CD14-positive monocyte (primary cell): Measurements from ENCODE around the gene KLHL17. TPM values are rescaled to one million over a fixed set of nuclear protein-coding genes. Genes with fewer than 3 reads are reported as not detected.
A peak's percentile ranks its signal among the peaks of the same experiment; 100 is the strongest.
"Not testable (repeated sequence)": the region's sequence is repeated elsewhere in the genome, so short reads cannot be mapped to it uniquely, and the experiment has no call there.

ENCODE experiments used
- DNase-seq, 3 donors: peaks; one replicate each; pipeline ENCODE4 v3.0.0-alpha.2; 2011 to 2022
- H2AFZ ChIP-seq: 2 replicates; pipeline ENCODE4 v1.6.0; 2012; ENCODE audit warnings: mild to moderate bottlenecking, low read depth, low read length, inconsistent platforms; ENCODE audit not compliant: insufficient read depth, poor library complexity, severe bottlenecking
- H3K27ac ChIP-seq, 2 donors: 1 replicate in 1 of 2; 2 replicates in 1 of 2; pipeline ENCODE4 v1.5.1; 2012 to 2013; ENCODE audit warnings: low read length in 2 of 2, control low read depth in 1 of 2, inconsistent platforms in 1 of 2, low read depth in 1 of 2, mild to moderate bottlenecking in 1 of 2
- H3K27me3 ChIP-seq, 2 donors: one replicate each; pipeline versions ENCODE4 v1.6.0 to v1.6.1; 2011 to 2013; ENCODE audit warnings: low read length in 2 of 2; ENCODE audit not compliant: control insufficient read depth in 2 of 2, insufficient read depth in 2 of 2
- H3K36me3 ChIP-seq, 2 donors: replicated peaks in 1 of 2; 1 replicate in 1 of 2; 2 replicates in 1 of 2; pipeline versions ENCODE4 v1.5.1 to v1.6.1; 2012 to 2013; ENCODE audit warnings: low read length in 2 of 2, control low read depth in 1 of 2, inconsistent platforms in 1 of 2, mild to moderate bottlenecking in 1 of 2; ENCODE audit not compliant: insufficient read depth in 2 of 2, control insufficient read depth in 1 of 2
- H3K4me1 ChIP-seq, 2 donors: 1 replicate in 1 of 2; 2 replicates in 1 of 2; pipeline versions ENCODE4 v1.5.1 to v1.6.1; 2012 to 2013; ENCODE audit warnings: low read length in 2 of 2, control low read depth in 1 of 2, inconsistent platforms in 1 of 2, mild to moderate bottlenecking in 1 of 2, moderate library complexity in 1 of 2; ENCODE audit not compliant: insufficient read depth in 2 of 2, control insufficient read depth in 1 of 2
- H3K4me2 ChIP-seq: replicated peaks from 2 replicates; pipeline ENCODE3; 2012; ENCODE audit warnings: low read length, moderate library complexity, mild to moderate bottlenecking; ENCODE audit not compliant: poor library complexity, severe bottlenecking; ENCODE audit errors: extremely low read depth
- H3K4me3 ChIP-seq, 3 experiments: fragments of 200-600 bp in 1 of 3; sonication (generic) in 1 of 3; replicated peaks in 1 of 3; 1 replicate in 2 of 3; 2 replicates in 1 of 3; pipeline ENCODE4 v1.5.1; 2011 to 2013; ENCODE audit warnings: low read length in 3 of 3, mild to moderate bottlenecking in 3 of 3, control low read depth in 2 of 3, low read depth in 2 of 3, inconsistent platforms in 1 of 3, moderate library complexity in 1 of 3
- H3K79me2 ChIP-seq: 2 replicates; pipeline ENCODE4 v1.6.0; 2012; ENCODE audit warnings: mild to moderate bottlenecking, control low read depth, inconsistent platforms, low read length, moderate library complexity; ENCODE audit not compliant: insufficient read depth
- H3K9ac ChIP-seq: 2 replicates; pipeline ENCODE4 v1.6.0; 2017; ENCODE audit warnings: low read length, mild to moderate bottlenecking; ENCODE audit not compliant: insufficient read depth, poor library complexity, severe bottlenecking
- H3K9me3 ChIP-seq, 2 donors: replicated peaks in 1 of 2; 1 replicate in 1 of 2; 2 replicates in 1 of 2; pipeline versions ENCODE4 v1.5.1 to v1.6.1; 2012 to 2013; ENCODE audit warnings: low read length in 2 of 2, control low read depth in 1 of 2; ENCODE audit not compliant: control insufficient read depth in 1 of 2, insufficient read depth in 1 of 2
- H4K20me1 ChIP-seq: 2 replicates; pipeline ENCODE4 v1.6.0; 2012; ENCODE audit warnings: mild to moderate bottlenecking, low read length, control low read depth, moderate library complexity; ENCODE audit not compliant: insufficient read depth
- H3K27ac Mint-ChIP-seq, 7 donors: one replicate each; pipeline ENCODE4 v1.8.0; 2020; ENCODE audit warnings: mild to moderate bottlenecking in 7 of 7, mixed read lengths in 7 of 7, moderate library complexity in 6 of 7, inconsistent platforms in 2 of 7
- H3K27me3 Mint-ChIP-seq, 3 donors: one replicate each; pipeline ENCODE4 v1.8.0; 2021 to 2022; ENCODE audit warnings: low read depth in 3 of 3, mild to moderate bottlenecking in 3 of 3, mixed read lengths in 3 of 3, moderate library complexity in 3 of 3, inconsistent platforms in 1 of 3
- H3K36me3 Mint-ChIP-seq, 2 donors: one replicate each; pipeline ENCODE4 v1.8.0; 2020; ENCODE audit warnings: mixed read lengths in 2 of 2, inconsistent platforms in 1 of 2, mild to moderate bottlenecking in 1 of 2
- H3K4me1 Mint-ChIP-seq: one replicate; pipeline ENCODE4 v1.8.0; 2020; ENCODE audit warnings: mild to moderate bottlenecking, mixed read lengths
- H3K4me3 Mint-ChIP-seq, 2 donors: one replicate each; pipeline ENCODE4 v1.8.0; 2020; ENCODE audit warnings: mild to moderate bottlenecking in 2 of 2, mixed read lengths in 2 of 2, moderate library complexity in 1 of 2
- H3K9me3 Mint-ChIP-seq, 7 donors: one replicate each; pipeline ENCODE4 v1.8.0; 2020 to 2022; ENCODE audit warnings: mixed read lengths in 7 of 7, mild to moderate bottlenecking in 6 of 7, moderate library complexity in 6 of 7, inconsistent platforms in 2 of 7
- WGBS: methylation state at CpG from one replicate; pipeline ENCODE4 v1.1.5; 2013; ENCODE audit warnings: missing lambda C conversion rate; ENCODE audit not compliant: insufficient coverage; 5-methylcytosine and 5-hydroxymethylcytosine counted together
- intact Hi-C, 2 donors: fragments of 100-400 bp; cut with micrococcal nuclease; formaldehyde crosslinking; loops; one replicate each; pipeline versions ENCODE4 v1.15.0 to v1.15.1; 2023
- polyA plus RNA-seq, 3 donors: library from polyadenylated mRNA; depleted of rRNA in 1 of 3; unstranded in 2 of 3; stranded (reverse) in 1 of 3; fragments of 300-500 nt in 2 of 3; fragments of >200 nt in 1 of 3; fragmentation: Illumina TruSeq in 2 of 3; gene quantifications; 1 replicate in 2 of 3; 2 replicates in 1 of 3; pipeline ENCODE4 v1.2.3, GENCODE V29; 2012 to 2021
- TF ChIP-seq, protein P1 (sequence below): fragments of 200-600 bp; IDR thresholded peaks from one replicate; pipeline ENCODE4 v1.8.0; 2022; ENCODE audit warnings: antibody characterized with exemption, mild to moderate bottlenecking

KLHL17 gene
- polyA plus RNA-seq, 3 donors: 0.31 to 48.1 (median 0.71) TPM

DNA sequence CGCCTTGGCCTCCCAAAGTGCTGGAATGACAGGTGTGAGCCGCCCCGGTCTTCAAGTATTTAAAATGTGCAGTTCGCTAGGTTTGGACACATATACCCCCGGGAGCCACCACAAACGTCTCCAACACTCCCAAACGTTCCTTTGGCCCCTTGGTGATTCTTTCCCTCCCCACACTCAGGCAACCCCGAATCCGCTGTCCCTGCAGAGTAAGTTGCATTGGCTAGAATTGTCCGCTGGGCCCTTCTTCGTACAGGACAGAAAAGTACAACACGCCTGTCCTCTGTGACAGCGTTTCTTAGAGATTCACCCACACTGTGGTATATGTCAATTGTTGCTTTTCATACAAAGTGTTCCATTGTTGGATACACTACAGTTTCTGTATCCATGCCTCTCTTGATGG is 24.7 kb downstream of the KLHL17 start:
- H3K27ac ChIP-seq: no peak overlapping the region
- no peak overlapping the region for H3K4me3 ChIP-seq
- no peak overlapping the region for H2AFZ ChIP-seq
- H3K27me3 ChIP-seq: peaks cover 0 to 20% of the 10 kb centered on the region in 2 donors
- H3K36me3 ChIP-seq: no peaks in the 10 kb centered on the region
- no peaks in the 10 kb centered on the region for H3K79me2 ChIP-seq
- Mint-ChIP-seq H3K27me3 (peaks cover 46 to 70% (median 55%) of the 10 kb centered on the region in 3 donors), H3K36me3 (no peaks in the 10 kb centered on the region), H3K4me3 (peak overlapping the region in 1 of 2 donors; percentile 26), H3K27ac (peak overlapping the region in 1 of 7 donors; percentile 62), H3K9me3 (peaks cover 0 to 9% (median 6%) of the 10 kb centered on the region in 7 donors), H3K4me1 (no peaks in the 10 kb centered on the region)
- WGBS: 96% methylated on average over 4 of the region's 13 CpGs
- no peak for DNase-seq
- TF ChIP-seq, protein P1, sequence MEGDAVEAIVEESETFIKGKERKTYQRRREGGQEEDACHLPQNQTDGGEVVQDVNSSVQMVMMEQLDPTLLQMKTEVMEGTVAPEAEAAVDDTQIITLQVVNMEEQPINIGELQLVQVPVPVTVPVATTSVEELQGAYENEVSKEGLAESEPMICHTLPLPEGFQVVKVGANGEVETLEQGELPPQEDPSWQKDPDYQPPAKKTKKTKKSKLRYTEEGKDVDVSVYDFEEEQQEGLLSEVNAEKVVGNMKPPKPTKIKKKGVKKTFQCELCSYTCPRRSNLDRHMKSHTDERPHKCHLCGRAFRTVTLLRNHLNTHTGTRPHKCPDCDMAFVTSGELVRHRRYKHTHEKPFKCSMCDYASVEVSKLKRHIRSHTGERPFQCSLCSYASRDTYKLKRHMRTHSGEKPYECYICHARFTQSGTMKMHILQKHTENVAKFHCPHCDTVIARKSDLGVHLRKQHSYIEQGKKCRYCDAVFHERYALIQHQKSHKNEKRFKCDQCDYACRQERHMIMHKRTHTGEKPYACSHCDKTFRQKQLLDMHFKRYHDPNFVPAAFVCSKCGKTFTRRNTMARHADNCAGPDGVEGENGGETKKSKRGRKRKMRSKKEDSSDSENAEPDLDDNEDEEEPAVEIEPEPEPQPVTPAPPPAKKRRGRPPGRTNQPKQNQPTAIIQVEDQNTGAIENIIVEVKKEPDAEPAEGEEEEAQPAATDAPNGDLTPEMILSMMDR: no peak
- H3K9ac ChIP-seq: no peak overlapping the region
- intact Hi-C loops: loop anchor here in 1 of 2 donors (10.0 kb wide), 1 partner anchor 80 kb away; no protein-coding TSS in a partner anchor
- H3K4me2 ChIP-seq: no peak overlapping the region
- H4K20me1 ChIP-seq: no peaks in the 10 kb centered on the region
- H3K4me1 ChIP-seq: no peaks in the 10 kb centered on the region
- H3K9me3 ChIP-seq: no peaks in the 10 kb centered on the region

DNA sequence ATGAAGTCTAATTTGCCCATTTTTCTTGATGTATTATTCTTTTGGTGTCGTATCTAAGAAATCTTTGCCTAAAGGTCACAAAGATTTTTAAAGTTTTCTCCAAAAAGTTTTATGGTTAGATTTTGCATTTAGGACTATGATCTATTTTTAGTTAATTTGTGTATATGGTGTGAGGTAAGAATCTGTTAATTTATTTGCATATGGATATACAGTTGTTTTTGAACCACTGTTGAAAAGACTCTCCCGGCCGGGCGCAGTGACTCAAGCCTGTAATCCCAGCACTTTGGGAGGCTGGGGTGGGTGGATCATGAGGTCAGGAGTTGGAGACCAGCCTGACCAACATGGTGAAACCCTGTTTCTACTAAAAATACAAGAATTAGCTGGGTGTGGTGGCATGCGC is 27.7 kb downstream of the KLHL17 start:
- Mint-ChIP-seq H3K9me3 (peaks cover 14 to 32% (median 23%) of the 10 kb centered on the region in 7 donors), H3K4me3 (peak overlapping the region in 1 of 2 donors; percentile 43), H3K27me3 (peaks cover 53 to 77% (median 58%) of the 10 kb centered on the region in 3 donors)
- H3K4me1 ChIP-seq, H3K27ac ChIP-seq, H3K4me1 Mint-ChIP-seq, H3K79me2 ChIP-seq, H3K9ac ChIP-seq, H3K36me3 ChIP-seq, H3K36me3 Mint-ChIP-seq, H3K27ac Mint-ChIP-seq, H4K20me1 ChIP-seq, H3K4me2 ChIP-seq, H3K4me3 ChIP-seq, H2AFZ ChIP-seq, DNase-seq: not testable (repeated sequence)
- Histone ChIP-seq H3K9me3 (peaks cover 10 to 14% of the 10 kb centered on the region in 2 donors), H3K27me3 (peaks cover 0 to 20% of the 10 kb centered on the region in 2 donors)
- intact Hi-C loops: loop anchor here in 1 of 2 donors (10.0 kb wide), 1 partner anchor 77 kb away; no protein-coding TSS in a partner anchor
- WGBS: no CpG with 5 or more reads among the region's 5 CpGs

DNA sequence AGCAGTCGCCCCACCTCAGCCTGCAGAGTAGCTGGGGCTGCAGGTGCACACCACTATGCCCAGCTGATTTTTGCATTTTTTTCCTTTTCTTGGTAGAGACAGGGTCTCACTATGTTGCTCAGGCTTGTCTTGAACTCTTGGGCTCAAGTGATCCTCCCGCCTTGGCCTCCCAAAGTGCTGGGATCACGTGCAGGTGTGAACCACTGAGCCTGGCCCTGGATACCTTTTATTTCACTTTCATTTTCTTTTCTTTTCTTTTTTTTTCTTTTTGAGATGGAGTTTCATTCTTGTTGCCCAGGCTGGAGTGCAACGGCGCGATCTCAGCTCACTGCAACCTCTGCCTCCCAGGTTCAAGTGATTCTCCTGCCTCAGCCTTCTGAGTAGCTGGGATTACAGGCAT is 30.9 kb downstream of the KLHL17 start:
- Histone ChIP-seq H3K9me3 (peaks cover 13 to 22% of the 10 kb centered on the region in 2 donors), H3K27me3 (peaks cover 0 to 31% of the 10 kb centered on the region in 2 donors)
- H3K4me3 ChIP-seq, intact Hi-C loops, H3K4me2 ChIP-seq, H3K27ac ChIP-seq, H3K79me2 ChIP-seq, H3K36me3 ChIP-seq, H3K4me1 ChIP-seq, H3K4me1 Mint-ChIP-seq, H2AFZ ChIP-seq, H3K9ac ChIP-seq, H3K27ac Mint-ChIP-seq, H3K36me3 Mint-ChIP-seq, H4K20me1 ChIP-seq, DNase-seq: not testable (repeated sequence)
- WGBS: 100% methylated on average over 1 of the region's 6 CpGs
- H3K9me3 Mint-ChIP-seq: peaks cover 14 to 39% (median 30%) of the 10 kb centered on the region in 7 donors
- H3K4me3 Mint-ChIP-seq: peak overlapping the region in 1 of 2 donors; percentile 20
- peaks cover 51 to 81% (median 65%) of the 10 kb centered on the region in 3 donors for H3K27me3 Mint-ChIP-seq
